Transverse colon (tissue), 4 donors: ENCODE measurements around the gene HNRNPL. TPM values are rescaled to one million over a fixed set of nuclear protein-coding genes. Genes with fewer than 3 reads are reported as not detected.
A peak's percentile ranks its signal among the peaks of the same experiment; 100 is the strongest.

ENCODE experiments used
- DNase-seq: peaks from one replicate; pipeline ENCODE4 v3.0.0-alpha.2; 2019
- H3K27ac ChIP-seq, 4 donors: fragments of 200-600 bp; sonication (generic); 2 replicates each; pipeline ENCODE4 v1.5.1; 2016 to 2018; ENCODE audit warnings: inconsistent platforms in 4 of 4
- H3K27me3 ChIP-seq: fragments of 200-600 bp; sonication (generic); 2 replicates; pipeline ENCODE4 v1.5.1; 2017; ENCODE audit warnings: inconsistent platforms
- H3K36me3 ChIP-seq, 4 donors: fragments of 200-600 bp; sonication (generic); 2 replicates each; pipeline ENCODE4 v1.5.1; 2017 to 2019; ENCODE audit warnings: inconsistent platforms in 4 of 4
- H3K4me1 ChIP-seq, 4 donors: fragments of 200-600 bp; sonication (generic); 2 replicates each; pipeline ENCODE4 v1.5.1; 2017 to 2020; ENCODE audit warnings: inconsistent platforms in 4 of 4
- H3K4me3 ChIP-seq, 4 donors: fragments of 200-600 bp; sonication (generic); 1 replicate in 1 of 4; 2 replicates in 3 of 4; pipeline versions ENCODE4 v1.5.1 to v1.6.1; 2017 to 2019; ENCODE audit warnings: inconsistent platforms in 4 of 4
- H3K9me3 ChIP-seq, 2 donors: fragments of 200-600 bp; sonication (generic); 2 replicates each; pipeline ENCODE4 v1.5.1; 2017 to 2019; ENCODE audit warnings: inconsistent platforms in 2 of 2
- CTCF ChIP-seq, 5 experiments: fragments of 200-600 bp in 3 of 5; fragments of 450-650 bp in 2 of 5; sonication (generic) in 3 of 5; IDR thresholded peaks; 1 replicate in 2 of 5; 2 replicates in 3 of 5; pipeline ENCODE4 v1.5.1; 2016 to 2017; ENCODE audit warnings: antibody characterized with exemption in 5 of 5, inconsistent platforms in 3 of 5, mild to moderate bottlenecking in 2 of 5, moderate library complexity in 1 of 5
- EP300 ChIP-seq: sonication (generic); formaldehyde crosslinking; IDR thresholded peaks from one replicate; pipeline ENCODE4 v1.6.1; 2017; ENCODE audit warnings: antibody characterized with exemption, low read depth
- POLR2A ChIP-seq: fragments of 450-650 bp; IDR thresholded peaks from one replicate; pipeline ENCODE4 v1.6.1; 2016; ENCODE audit warnings: antibody characterized with exemption, mild to moderate bottlenecking, moderate library complexity
- POLR2AphosphoS5 ChIP-seq, 3 donors: sonication (generic); formaldehyde crosslinking; IDR thresholded peaks; one replicate each; pipeline ENCODE4 v1.6.1; 2016; ENCODE audit warnings: antibody characterized with exemption in 3 of 3
- WGBS, 2 donors: methylation state at CpG; one replicate each; pipeline ENCODE4 v1.1.5; 2018; ENCODE audit warnings: low coverage in 1 of 2; 5-methylcytosine and 5-hydroxymethylcytosine counted together
- in situ Hi-C, 4 donors: fragments of 200-750 bp; cut with MboI; loops; one replicate each; pipeline versions ENCODE4 v1.15.0 to v1.15.1; 2017; ENCODE audit warnings: low sequenced_read_pairs in 3 of 4, low pct_ligation_motif_present in 1 of 4, low pct_unique_long_range_greater_than_20kb in 1 of 4
- intact Hi-C: fragments of 100-400 bp; cut with DNase I; formaldehyde crosslinking; loops from one replicate; pipeline ENCODE4 v1.15.1; 2023; ENCODE audit warnings: low total_unique reads
- total RNA-seq, 4 donors: library from RNA; depleted of rRNA; stranded (reverse); fragments of >200 nt; gene quantifications; one replicate each; pipeline ENCODE4 v1.1.0, GENCODE V29; 2016

HNRNPL gene
- total RNA-seq, 4 donors from 2014 or later = 139 to 200 (median 174) TPM

- Histone ChIP-seq H3K36me3 (peaks cover 0 to 49% (median 11%) of the 10 kb centered on the region in 4 donors), H3K27me3 (no peaks in the 10 kb centered on the region), H3K4me1 (peaks cover 0 to 6% (median 3%) of the 10 kb centered on the region in 4 donors), H3K4me3 (no peak overlapping the region), H3K27ac (peak overlapping the region; percentile 34 to 66 (median 56)), H3K9me3 (no peaks in the 10 kb centered on the region)
- 30 to 44% methylated on average over 1 of the region's 1 CpG for WGBS, 2 donors
- intact Hi-C loops (no loop called here), in situ Hi-C loops (no loop called here)
- TF ChIP-seq POLR2AphosphoS5 (IDR thresholded peaks at IDR 0.05) (peak in 1 of 3 donors; percentile 21), POLR2A (no peak), EP300 (no peak), CTCF (IDR thresholded peaks at IDR 0.05) (no peak)
- DNase-seq = no peak
These were observed 44.6 kb downstream of the HNRNPL start for GRCh38 chr19:38805180-38805579.

GRCh38 chr19:38803543-38803942, 46.2 kb downstream of the HNRNPL start:
- DNase-seq = no peak
- WGBS, 2 donors = 80 to 95% methylated on average over 1 to 10 of the region's 10 CpGs
- no peaks in the 10 kb centered on the region for H3K9me3 ChIP-seq
- in situ Hi-C loops = no loop called here
- peaks cover 0 to 53% (median 11%) of the 10 kb centered on the region in 4 donors for H3K36me3 ChIP-seq
- intact Hi-C loops = no loop called here
- TF ChIP-seq POLR2A (no peak), CTCF (IDR thresholded peaks at IDR 0.05) (no peak), EP300 (no peak), POLR2AphosphoS5 (IDR thresholded peaks at IDR 0.05) (no peak)
- no peaks in the 10 kb centered on the region for H3K27me3 ChIP-seq
- H3K27ac ChIP-seq = no peak overlapping the region
- no peak overlapping the region for H3K4me3 ChIP-seq
- peaks cover 0 to 6% (median under 1%) of the 10 kb centered on the region in 4 donors for H3K4me1 ChIP-seq

GRCh38 chr19:38801359-38802095, 48.3 kb downstream of the HNRNPL start:
- WGBS, 2 donors = 83 to 91% methylated on average over 1 to 12 of the region's 12 CpGs
- TF ChIP-seq CTCF (IDR thresholded peaks at IDR 0.05) = no peak
- no peak for TF ChIP-seq POLR2A
- TF ChIP-seq POLR2AphosphoS5 (IDR thresholded peaks at IDR 0.05) = no peak
- TF ChIP-seq EP300 = no peak
- no peak for DNase-seq
- intact Hi-C loops = no loop called here
- no peaks in the 10 kb centered on the region for H3K27me3 ChIP-seq
- H3K27ac ChIP-seq = no peak overlapping the region
- peaks cover 0 to 47% (median 11%) of the 10 kb centered on the region in 4 donors for H3K36me3 ChIP-seq
- H3K4me3 ChIP-seq = no peak overlapping the region
- in situ Hi-C loops = no loop called here
- H3K9me3 ChIP-seq = no peaks in the 10 kb centered on the region
- peaks cover 0 to 2% (median 0%) of the 10 kb centered on the region in 4 donors for H3K4me1 ChIP-seq

GRCh38 chr19:38800577-38801347, 49.0 kb downstream of the HNRNPL start:
- WGBS, 2 donors = 82 to 90% methylated on average over 5 of the region's 5 CpGs
- H3K36me3 ChIP-seq = peaks cover 0 to 39% (median 8%) of the 10 kb centered on the region in 4 donors

More at GRCh38 chr19:38800577-38801347, 49.0 kb downstream of the HNRNPL start:
- Histone ChIP-seq H3K27me3 (no peaks in the 10 kb centered on the region), H3K27ac (no peak overlapping the region), H3K4me1 (no peaks in the 10 kb centered on the region), H3K4me3 (no peak overlapping the region), H3K9me3 (no peaks in the 10 kb centered on the region)
- intact Hi-C loops = no loop called here
- TF ChIP-seq POLR2A = peak; percentile 52
- TF ChIP-seq CTCF (IDR thresholded peaks at IDR 0.05) = no peak
- TF ChIP-seq EP300 = no peak
- in situ Hi-C loops = no loop called here
- DNase-seq = no peak
